DND-41 (cell line): Measurements from ENCODE around the gene SS18L1.

Experiments
- EZH2 ChIP-seq: IDR thresholded peaks from 3 replicates; pipeline ENCODE4 v1.6.1; 2012; ENCODE audit warnings: borderline replicate concordance, low read depth, mild to moderate bottlenecking, moderate library complexity, low read length, inconsistent platforms; ENCODE audit not compliant: severe bottlenecking
- TF ChIP-seq, protein P1 (sequence below): IDR thresholded peaks from 2 replicates; pipeline ENCODE4 v1.5.1; 2012; ENCODE audit warnings: borderline replicate concordance, low read length, moderate library complexity, mild to moderate bottlenecking; ENCODE audit not compliant: poor library complexity, severe bottlenecking; ENCODE audit errors: extremely low read depth

DNA sequence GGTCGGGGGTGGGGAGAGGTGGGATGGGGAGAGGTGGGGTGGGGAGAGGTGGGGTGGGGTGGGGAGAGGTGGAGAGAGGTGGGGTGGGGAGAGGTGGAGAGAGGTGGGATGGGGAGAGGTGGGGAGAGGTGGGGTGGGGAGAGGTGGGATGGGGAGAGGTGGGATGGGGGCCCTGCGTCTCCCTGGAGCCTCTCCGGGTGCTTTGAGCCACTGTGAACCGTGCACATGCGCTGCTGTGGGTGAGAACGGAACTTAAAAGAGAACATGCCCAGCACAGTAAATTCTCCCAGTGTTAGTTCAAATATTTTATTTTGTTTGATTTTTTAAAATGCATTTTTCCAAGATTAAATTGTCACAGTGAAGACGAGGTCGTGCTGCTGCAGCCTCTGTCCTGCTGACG is 16.7 kb downstream of the SS18L1 start:
- TF ChIP-seq, protein P1, sequence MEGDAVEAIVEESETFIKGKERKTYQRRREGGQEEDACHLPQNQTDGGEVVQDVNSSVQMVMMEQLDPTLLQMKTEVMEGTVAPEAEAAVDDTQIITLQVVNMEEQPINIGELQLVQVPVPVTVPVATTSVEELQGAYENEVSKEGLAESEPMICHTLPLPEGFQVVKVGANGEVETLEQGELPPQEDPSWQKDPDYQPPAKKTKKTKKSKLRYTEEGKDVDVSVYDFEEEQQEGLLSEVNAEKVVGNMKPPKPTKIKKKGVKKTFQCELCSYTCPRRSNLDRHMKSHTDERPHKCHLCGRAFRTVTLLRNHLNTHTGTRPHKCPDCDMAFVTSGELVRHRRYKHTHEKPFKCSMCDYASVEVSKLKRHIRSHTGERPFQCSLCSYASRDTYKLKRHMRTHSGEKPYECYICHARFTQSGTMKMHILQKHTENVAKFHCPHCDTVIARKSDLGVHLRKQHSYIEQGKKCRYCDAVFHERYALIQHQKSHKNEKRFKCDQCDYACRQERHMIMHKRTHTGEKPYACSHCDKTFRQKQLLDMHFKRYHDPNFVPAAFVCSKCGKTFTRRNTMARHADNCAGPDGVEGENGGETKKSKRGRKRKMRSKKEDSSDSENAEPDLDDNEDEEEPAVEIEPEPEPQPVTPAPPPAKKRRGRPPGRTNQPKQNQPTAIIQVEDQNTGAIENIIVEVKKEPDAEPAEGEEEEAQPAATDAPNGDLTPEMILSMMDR: no peak
- no peak for TF ChIP-seq EZH2
